ENCODE data around the gene SYNGR1.

SYNGR1 gene

GRCh38 chr22:39384750-39385480, 35.1 kb downstream of the SYNGR1 start:
- 74% methylated on average over 9 of the region's 21 CpGs for WGBS (ENCODE audit: insufficient coverage)
- Histone ChIP-seq H3K4me3 (ENCODE audit: control insufficient read depth in 1 of 7, extremely low read depth in 1 of 7, insufficient read depth in 4 of 7, low read depth in 2 of 7, low read length in 6 of 7) (no peak overlapping the region), H3K27ac (ENCODE audit: insufficient read depth in 1 of 2, low read depth in 1 of 2, low read length in 2 of 2, poor library complexity in 1 of 2, severe bottlenecking in 2 of 2) (no peak overlapping the region), H3K36me3 (ENCODE audit: control insufficient read depth in 4 of 4, insufficient read depth in 4 of 4, low read length in 3 of 4) (peaks cover 0 to 12% (median 3%) of the 10 kb centered on the region in 4 experiments), H3K27me3 (replicated peaks in 2 of 5; ENCODE audit: control insufficient read depth in 4 of 5, insufficient read depth in 5 of 5, low read length in 4 of 5) (no peaks in the 10 kb centered on the region), H3K9me3 (ENCODE audit: control extremely low read depth in 1 of 5, control insufficient read depth in 4 of 5, insufficient read depth in 2 of 5, low read depth in 1 of 5, low read length in 4 of 5) (no peaks in the 10 kb centered on the region), H3K4me1 (ENCODE audit: control extremely low read depth in 1 of 4, control insufficient read depth in 4 of 4, insufficient read depth in 4 of 4, low read length in 3 of 4) (peaks cover 0 to 13% (median 11%) of the 10 kb centered on the region in 4 experiments)
- ChIA-PET POLR2A (no interaction called here), CTCF (no interaction called here)
- no peak for DNase-seq

- Histone ChIP-seq H3K27ac (ENCODE audit: insufficient read depth in 1 of 2, low read depth in 1 of 2, low read length in 2 of 2, poor library complexity in 1 of 2, severe bottlenecking in 2 of 2) (no peak overlapping the region), H3K4me3 (ENCODE audit: control insufficient read depth in 1 of 7, extremely low read depth in 1 of 7, insufficient read depth in 4 of 7, low read depth in 2 of 7, low read length in 6 of 7) (peak overlapping the region in 6 of 7 experiments; percentile 42 to 81 (median 63)), H3K27me3 (replicated peaks in 2 of 5; ENCODE audit: control insufficient read depth in 4 of 5, insufficient read depth in 5 of 5, low read length in 4 of 5) (no peaks in the 10 kb centered on the region), H3K9me3 (ENCODE audit: control extremely low read depth in 1 of 5, control insufficient read depth in 4 of 5, insufficient read depth in 2 of 5, low read depth in 1 of 5, low read length in 4 of 5) (no peaks in the 10 kb centered on the region), H3K4me1 (ENCODE audit: control extremely low read depth in 1 of 4, control insufficient read depth in 4 of 4, insufficient read depth in 4 of 4, low read length in 3 of 4) (peaks cover 0 to 13% (median 11%) of the 10 kb centered on the region in 4 experiments), H3K36me3 (ENCODE audit: control insufficient read depth in 4 of 4, insufficient read depth in 4 of 4, low read length in 3 of 4) (no peaks in the 10 kb centered on the region)
- ChIA-PET POLR2A (no interaction called here), CTCF (interaction anchor here (0.7 to 1.5 kb wide), 3 partner anchors 8 to 114 kb away, joined by 3 read pairs; partner anchors contain the start of gene MIEF1)
- WGBS (ENCODE audit: insufficient coverage): 19% methylated on average over 54 of the region's 56 CpGs
- peak; percentile 33 to 76 (median 46) for DNase-seq
These were observed 38.6 kb downstream of the SYNGR1 start for GRCh38 chr22:39388261-39389011.

GRCh38 chr22:39389420-39389819, 39.6 kb downstream of the SYNGR1 start:
- Histone ChIP-seq H3K4me3 (ENCODE audit: control insufficient read depth in 1 of 7, extremely low read depth in 1 of 7, insufficient read depth in 4 of 7, low read depth in 2 of 7, low read length in 6 of 7) (no peak overlapping the region), H3K9me3 (ENCODE audit: control extremely low read depth in 1 of 5, control insufficient read depth in 4 of 5, insufficient read depth in 2 of 5, low read depth in 1 of 5, low read length in 4 of 5) (no peaks in the 10 kb centered on the region), H3K36me3 (ENCODE audit: control insufficient read depth in 4 of 4, insufficient read depth in 4 of 4, low read length in 3 of 4) (no peaks in the 10 kb centered on the region), H3K27ac (ENCODE audit: insufficient read depth in 1 of 2, low read depth in 1 of 2, low read length in 2 of 2, poor library complexity in 1 of 2, severe bottlenecking in 2 of 2) (no peak overlapping the region), H3K4me1 (ENCODE audit: control extremely low read depth in 1 of 4, control insufficient read depth in 4 of 4, insufficient read depth in 4 of 4, low read length in 3 of 4) (peaks cover 0 to 13% (median 11%) of the 10 kb centered on the region in 4 experiments), H3K27me3 (replicated peaks in 2 of 5; ENCODE audit: control insufficient read depth in 4 of 5, insufficient read depth in 5 of 5, low read length in 4 of 5) (no peaks in the 10 kb centered on the region)
- POLR2A ChIA-PET: no interaction called here
- CTCF ChIA-PET: interaction anchor here (0.9 to 1.5 kb wide), 3 partner anchors 9 to 141 kb away, joined by 3 to 6 read pairs (median 3); partner anchors contain the start of gene MIEF1
- no peak for DNase-seq
- 100% methylated on average over 8 of the region's 11 CpGs for WGBS (ENCODE audit: insufficient coverage)

GRCh38 chr22:39392341-39392948, 42.7 kb downstream of the SYNGR1 start:
- WGBS (ENCODE audit: insufficient coverage): 97% methylated on average over 4 of the region's 9 CpGs
- Histone ChIP-seq H3K36me3 (ENCODE audit: control insufficient read depth in 4 of 4, insufficient read depth in 4 of 4, low read length in 3 of 4) (no peaks in the 10 kb centered on the region), H3K9me3 (ENCODE audit: control extremely low read depth in 1 of 5, control insufficient read depth in 4 of 5, insufficient read depth in 2 of 5, low read depth in 1 of 5, low read length in 4 of 5) (no peaks in the 10 kb centered on the region), H3K27me3 (replicated peaks in 2 of 5; ENCODE audit: control insufficient read depth in 4 of 5, insufficient read depth in 5 of 5, low read length in 4 of 5) (no peaks in the 10 kb centered on the region), H3K4me1 (ENCODE audit: control extremely low read depth in 1 of 4, control insufficient read depth in 4 of 4, insufficient read depth in 4 of 4, low read length in 3 of 4) (peaks cover 0 to 10% (median 9%) of the 10 kb centered on the region in 4 experiments), H3K4me3 (ENCODE audit: control insufficient read depth in 1 of 7, extremely low read depth in 1 of 7, insufficient read depth in 4 of 7, low read depth in 2 of 7, low read length in 6 of 7) (no peak overlapping the region), H3K27ac (ENCODE audit: insufficient read depth in 1 of 2, low read depth in 1 of 2, low read length in 2 of 2, poor library complexity in 1 of 2, severe bottlenecking in 2 of 2) (no peak overlapping the region)
- ChIA-PET CTCF (interaction anchor here (1.1 kb wide), 1 partner anchor 121 kb away, joined by 3 read pairs; no protein-coding TSS in a partner anchor), POLR2A (no interaction called here)
- DNase-seq: no peak

GRCh38 chr22:39395936-39396796, 46.4 kb downstream of the SYNGR1 start:
- 94% methylated on average over 11 of the region's 11 CpGs for WGBS (ENCODE audit: insufficient coverage)
- ChIA-PET CTCF (no interaction called here), POLR2A (no interaction called here)
- Histone ChIP-seq H3K9me3 (ENCODE audit: control extremely low read depth in 1 of 5, control insufficient read depth in 4 of 5, insufficient read depth in 2 of 5, low read depth in 1 of 5, low read length in 4 of 5) (no peaks in the 10 kb centered on the region), H3K27me3 (replicated peaks in 2 of 5; ENCODE audit: control insufficient read depth in 4 of 5, insufficient read depth in 5 of 5, low read length in 4 of 5) (no peaks in the 10 kb centered on the region), H3K36me3 (ENCODE audit: control insufficient read depth in 4 of 4, insufficient read depth in 4 of 4, low read length in 3 of 4) (peaks cover 0 to 2% (median 0%) of the 10 kb centered on the region in 4 experiments), H3K4me3 (ENCODE audit: control insufficient read depth in 1 of 7, extremely low read depth in 1 of 7, insufficient read depth in 4 of 7, low read depth in 2 of 7, low read length in 6 of 7) (no peak overlapping the region), H3K27ac (ENCODE audit: insufficient read depth in 1 of 2, low read depth in 1 of 2, low read length in 2 of 2, poor library complexity in 1 of 2, severe bottlenecking in 2 of 2) (no peak overlapping the region), H3K4me1 (ENCODE audit: control extremely low read depth in 1 of 4, control insufficient read depth in 4 of 4, insufficient read depth in 4 of 4, low read length in 3 of 4) (peaks cover 7 to 15% (median 10%) of the 10 kb centered on the region in 4 experiments)
- no peak for DNase-seq

- WGBS (ENCODE audit: insufficient coverage): 100% methylated on average over 3 of the region's 3 CpGs
- CTCF ChIA-PET: no interaction called here
- H3K27ac ChIP-seq (ENCODE audit: insufficient read depth in 1 of 2, low read depth in 1 of 2, low read length in 2 of 2, poor library complexity in 1 of 2, severe bottlenecking in 2 of 2): no peak overlapping the region
- no peaks in the 10 kb centered on the region for H3K9me3 ChIP-seq (ENCODE audit: control extremely low read depth in 1 of 5, control insufficient read depth in 4 of 5, insufficient read depth in 2 of 5, low read depth in 1 of 5, low read length in 4 of 5)
- no peaks in the 10 kb centered on the region for H3K27me3 ChIP-seq (replicated peaks in 2 of 5; ENCODE audit: control insufficient read depth in 4 of 5, insufficient read depth in 5 of 5, low read length in 4 of 5)
- H3K4me3 ChIP-seq (ENCODE audit: control insufficient read depth in 1 of 7, extremely low read depth in 1 of 7, insufficient read depth in 4 of 7, low read depth in 2 of 7, low read length in 6 of 7): no peak overlapping the region
- no peak for DNase-seq
- peaks cover 7 to 16% (median 11%) of the 10 kb centered on the region in 4 experiments for H3K4me1 ChIP-seq (ENCODE audit: control extremely low read depth in 1 of 4, control insufficient read depth in 4 of 4, insufficient read depth in 4 of 4, low read length in 3 of 4)
- peaks cover 0 to 4% (median 2%) of the 10 kb centered on the region in 4 experiments for H3K36me3 ChIP-seq (ENCODE audit: control insufficient read depth in 4 of 4, insufficient read depth in 4 of 4, low read length in 3 of 4)
- POLR2A ChIA-PET: no interaction called here
These were observed 47.0 kb downstream of the SYNGR1 start for GRCh38 chr22:39396797-39397195.
